NOMO-1 treated with dmso at 0.1 percent for 144 hours (cell line): ENCODE measurements around the gene OR10V1.
"Not testable (repeated sequence)": the region's sequence is repeated elsewhere in the genome, so short reads cannot be mapped to it uniquely, and the experiment has no call there.

Experiments
- DNase-seq: peaks from one replicate; lab custom pipeline; 2025; ENCODE audit not compliant: unreplicated experiment; lab: John Stamatoyannopoulos, UW

The OR10V1 gene

DNA sequence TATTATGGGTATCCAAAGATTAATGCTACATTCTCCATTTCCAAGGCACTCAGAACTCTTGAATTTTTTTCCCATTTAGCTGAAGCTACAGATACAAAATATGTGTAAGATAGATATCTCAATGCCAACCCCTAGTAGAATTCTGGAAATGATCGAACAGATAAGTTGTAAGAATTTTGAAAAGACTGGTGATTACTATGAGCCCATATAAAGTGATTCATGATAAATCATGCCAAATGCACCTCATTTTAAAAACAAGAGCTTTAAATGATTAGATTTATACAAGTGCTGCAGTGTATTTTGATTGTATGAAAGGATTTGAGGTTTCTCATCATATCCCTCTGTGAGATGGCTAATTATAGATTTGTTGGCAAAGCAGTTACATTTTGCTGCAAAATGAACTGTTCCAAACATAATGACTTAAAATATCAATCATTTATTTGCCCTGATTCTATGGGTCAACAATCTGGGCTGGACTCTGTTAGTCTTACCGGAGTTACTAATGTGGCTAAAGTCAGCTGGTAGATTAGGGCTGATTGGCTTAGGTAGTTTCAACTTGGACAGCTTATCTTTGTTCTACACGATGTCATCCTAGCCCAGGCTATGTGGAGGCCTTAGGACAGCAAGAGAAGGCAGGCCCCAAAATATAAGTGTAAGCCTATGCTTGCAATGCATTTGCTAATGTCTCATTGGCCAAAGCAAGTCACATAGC is 3.4 kb downstream of the OR10V1 start:
- no peak for DNase-seq

- DNase-seq, result no peak
Observed at GRCh38 chr11:59708537-59708936, 5.1 kb downstream of the OR10V1 start.

DNA sequence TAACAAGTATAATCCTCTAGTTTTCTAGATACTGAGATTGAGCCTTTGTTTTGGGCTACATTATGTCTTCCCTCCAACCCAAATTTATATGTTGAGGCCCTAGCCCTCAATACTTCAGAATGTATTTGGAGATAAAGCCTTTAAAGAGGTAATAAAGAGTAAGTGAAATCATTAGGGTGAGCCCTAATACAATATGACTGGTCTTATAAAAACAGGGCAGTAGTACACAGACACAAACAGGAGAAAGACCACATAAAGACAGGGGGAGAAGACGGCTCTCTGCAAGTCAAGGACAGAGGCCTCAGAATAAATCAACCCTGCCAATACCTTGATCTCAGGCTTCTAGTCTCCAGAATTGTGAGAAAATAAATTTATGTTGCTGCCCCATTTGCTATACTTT is 6.3 kb downstream of the OR10V1 start:
- no peak for DNase-seq

DNA sequence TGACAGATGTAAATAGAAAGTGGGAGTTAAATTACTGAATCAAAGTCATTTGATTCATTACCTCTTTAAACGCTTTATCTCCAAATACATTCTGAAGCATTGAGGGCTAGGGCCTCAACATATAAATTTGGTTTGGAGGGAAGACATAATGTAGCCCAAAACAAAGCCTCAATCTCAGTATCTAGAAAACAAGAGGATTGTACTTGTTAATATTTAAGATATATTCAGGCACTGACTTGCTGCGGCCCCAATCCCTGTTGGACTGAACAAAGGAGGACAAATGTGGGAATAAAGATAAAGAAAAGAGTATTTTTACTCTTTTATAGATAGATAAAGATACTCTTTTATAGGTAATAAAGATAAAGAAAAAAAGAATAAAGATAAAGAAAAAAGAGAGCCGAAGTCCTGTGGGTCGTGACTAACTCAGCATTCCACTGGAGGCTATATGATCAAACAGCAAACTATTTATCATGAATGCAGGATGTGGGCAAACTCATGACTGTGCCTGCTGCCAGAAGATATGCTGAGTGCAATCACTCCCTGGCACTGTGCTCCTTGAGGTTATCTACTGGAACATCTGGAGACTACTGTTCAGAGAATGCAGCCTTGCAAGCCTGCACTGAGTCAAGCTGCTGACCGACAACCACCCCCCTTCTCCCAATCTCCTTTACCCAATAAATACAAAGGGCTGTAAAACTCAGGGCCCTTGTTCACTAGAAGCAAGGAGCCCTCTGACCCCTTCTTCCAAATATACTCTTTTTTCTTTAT is 6.9 kb downstream of the OR10V1 start:
- DNase-seq, result no peak

GRCh38 chr11:59705294-59705693 is 8.4 kb downstream of the OR10V1 start:
- no peak for DNase-seq

- not testable (repeated sequence) for DNase-seq
Observed at GRCh38 chr11:59703515-59703914, 10.1 kb downstream of the OR10V1 start.

- DNase-seq, result not testable (repeated sequence)
Observed at GRCh38 chr11:59700157-59700556, 13.5 kb downstream of the OR10V1 start.

DNA sequence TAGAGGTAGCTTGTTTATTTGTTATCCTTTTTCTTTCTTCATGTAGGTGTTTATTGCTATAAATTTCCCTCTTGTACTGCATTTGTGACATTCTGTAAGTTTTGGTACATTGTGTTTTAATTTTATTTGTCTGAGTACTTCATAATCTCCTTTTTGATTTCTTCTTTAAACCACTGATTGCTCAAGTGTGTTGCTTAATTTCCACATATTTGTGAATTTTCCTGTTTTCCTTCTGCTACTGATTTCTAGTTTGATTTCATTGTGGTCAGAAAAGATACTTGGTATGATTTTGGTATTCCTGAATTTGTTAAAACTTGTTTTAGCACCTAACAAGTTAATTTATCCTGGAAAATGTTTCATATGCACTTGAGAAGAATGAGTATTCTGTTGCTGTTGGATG is 15.1 kb downstream of the OR10V1 start:
- no peak for DNase-seq

GRCh38 chr11:59692915-59693314 is 20.7 kb downstream of the OR10V1 start:
- DNase-seq, result no peak

- no peak for DNase-seq
Observed at GRCh38 chr11:59691156-59691555, 22.5 kb downstream of the OR10V1 start.

DNA sequence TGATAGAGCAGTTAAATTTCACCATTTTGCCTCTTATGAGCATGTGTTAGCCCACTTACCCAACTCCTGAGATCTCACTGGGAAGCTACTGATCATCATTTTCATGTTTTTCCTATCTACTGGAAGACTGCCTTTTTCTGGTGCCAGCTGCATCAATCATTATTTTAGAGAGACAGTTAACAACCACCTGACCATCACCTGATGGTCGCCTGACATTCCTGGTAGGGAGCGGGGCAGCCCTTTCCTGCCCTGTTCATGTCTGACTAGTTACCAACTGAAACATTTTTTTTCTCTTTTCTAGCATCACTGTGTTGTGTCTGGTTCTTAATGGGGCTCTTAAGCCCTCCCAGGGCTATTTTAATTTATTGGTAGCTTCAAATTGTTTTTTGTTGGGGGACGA is 24.6 kb downstream of the OR10V1 start:
- DNase-seq, result no peak

GRCh38 chr11:59681260-59681725 is 32.4 kb downstream of the OR10V1 start:
- DNase-seq, result not testable (repeated sequence)

DNA sequence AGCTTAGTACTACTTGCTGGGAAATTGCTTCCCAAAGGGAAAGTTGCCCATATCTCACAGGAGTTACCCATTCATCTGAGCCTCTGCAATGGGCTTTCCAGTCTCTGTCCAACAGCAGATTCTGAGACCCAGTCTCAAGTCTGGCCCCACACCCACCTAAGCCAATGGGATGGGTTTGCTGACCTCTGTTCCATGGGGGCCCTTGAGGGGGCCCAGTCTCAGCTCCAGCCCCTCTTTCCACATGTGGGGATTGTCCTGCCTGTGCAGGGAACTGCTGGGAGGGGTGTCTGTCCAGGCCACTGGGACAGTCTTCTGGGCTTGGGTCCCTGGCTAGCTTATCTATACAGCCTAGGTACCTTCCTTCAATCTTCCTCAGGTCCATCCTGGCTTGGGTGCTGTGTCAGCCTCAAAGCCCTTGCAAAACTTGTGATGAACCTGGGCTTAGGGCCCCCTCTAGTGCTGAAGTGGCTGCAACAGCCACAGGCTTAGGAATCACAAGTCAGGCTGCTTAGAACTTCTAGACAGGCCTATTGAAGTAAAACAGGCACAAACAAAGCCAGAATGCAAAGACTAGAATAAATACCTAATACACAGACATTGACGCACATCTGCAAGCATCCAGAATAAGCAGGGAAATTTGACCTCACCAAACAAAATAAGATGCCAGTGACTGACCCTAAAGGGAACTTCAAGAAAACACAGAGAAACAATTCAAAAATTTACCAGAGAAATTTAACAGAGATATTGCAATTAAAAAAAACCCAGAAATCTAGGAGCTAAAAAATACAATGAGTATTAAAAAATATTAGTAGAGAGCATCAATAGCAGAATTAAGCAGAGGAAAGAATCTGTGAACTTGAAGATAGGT is 33.1 kb downstream of the OR10V1 start:
- DNase-seq, result peak; percentile 29

- no peak for DNase-seq
Observed at GRCh38 chr11:59679347-59679746, 34.3 kb downstream of the OR10V1 start.

DNA sequence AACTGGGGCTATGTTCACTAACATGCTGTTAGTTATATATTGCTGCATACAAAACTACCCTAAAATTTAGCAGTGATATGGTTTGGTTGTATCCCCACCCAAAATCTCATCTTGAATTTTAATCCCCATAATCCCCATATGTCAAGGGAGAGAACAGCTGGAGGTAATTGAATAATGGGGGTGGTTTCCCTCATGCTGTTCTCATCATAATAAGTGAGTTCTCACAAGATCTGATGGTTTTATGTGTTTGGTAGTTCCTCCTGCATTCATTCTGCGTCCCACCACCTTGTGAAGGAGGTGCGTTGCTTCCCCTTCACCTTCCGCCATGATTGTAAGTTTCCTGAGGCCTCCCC is 34.9 kb downstream of the OR10V1 start:
- no peak for DNase-seq

DNA sequence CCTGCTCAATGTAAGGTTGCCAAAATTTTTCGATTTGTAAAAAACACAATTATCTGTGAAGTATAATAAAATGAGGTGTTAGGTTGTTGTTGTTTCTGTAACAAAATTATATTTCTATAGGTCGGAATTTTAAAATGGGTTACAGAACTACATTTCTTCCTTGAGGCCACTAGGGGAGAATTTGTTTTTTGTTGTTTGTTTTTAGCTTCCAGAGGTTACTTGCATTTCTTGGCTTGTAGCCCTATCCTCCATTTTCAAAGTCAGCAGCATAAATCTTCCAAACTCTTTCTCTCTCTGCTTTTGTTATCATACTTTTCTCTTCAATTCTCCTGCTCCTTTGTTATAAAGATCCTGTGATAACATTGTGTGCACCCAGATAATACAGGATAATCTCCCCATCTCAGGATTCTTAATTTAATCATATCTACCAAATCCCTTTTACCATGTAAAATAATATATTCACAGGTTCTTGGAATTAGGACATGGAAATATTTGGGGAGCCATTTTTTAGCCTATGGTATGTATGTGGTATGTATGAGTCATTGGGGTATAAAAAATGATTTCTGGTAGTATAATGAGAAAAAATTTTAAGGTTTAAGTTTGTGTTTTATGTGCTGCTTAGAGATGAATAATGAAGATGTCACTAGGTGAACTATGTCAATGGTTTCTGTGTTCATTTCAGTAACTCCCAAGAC is 35.4 kb downstream of the OR10V1 start:
- no peak for DNase-seq

GRCh38 chr11:59676205-59676604 is 37.4 kb downstream of the OR10V1 start:
- DNase-seq, result no peak

- no peak for DNase-seq
Observed at GRCh38 chr11:59674291-59674690, 39.4 kb downstream of the OR10V1 start.

- DNase-seq, result no peak
Observed at GRCh38 chr11:59673291-59673690, 40.4 kb downstream of the OR10V1 start.

DNA sequence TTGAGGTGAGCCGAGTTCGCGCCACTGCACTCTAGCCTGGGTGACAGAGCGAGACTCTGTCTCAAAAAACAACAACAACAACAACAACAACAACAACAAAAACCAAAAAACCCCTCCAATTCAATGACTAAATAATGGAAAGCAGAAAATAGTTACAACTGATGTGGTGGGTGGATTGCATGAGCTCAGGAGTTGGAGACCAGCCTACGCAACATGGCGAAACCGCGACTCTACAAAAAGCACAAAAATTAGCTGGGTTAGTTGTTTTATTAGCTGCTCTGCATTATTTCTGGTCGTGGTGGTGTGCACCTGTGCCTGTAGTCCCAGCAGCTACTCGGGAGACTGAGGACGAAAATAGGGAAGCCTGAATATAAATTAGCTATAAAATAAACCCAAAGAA is 42.2 kb downstream of the OR10V1 start:
- no peak for DNase-seq

- DNase-seq, result peak; percentile 26
Observed at GRCh38 chr11:59669611-59670009, 44.0 kb downstream of the OR10V1 start.
